Tracheal epithelial cell (primary cell): ENCODE measurements around the gene PRRG1. TPM values are rescaled to one million over a fixed set of nuclear protein-coding genes. Genes with fewer than 3 reads are reported as not detected.

ENCODE experiments used
- total RNA-seq: library from RNA; depleted of rRNA; stranded (reverse); fragments of >200 nt; gene quantifications from 2 replicates; pipeline ENCODE4 v1.2.1, GENCODE V29; 2014

PRRG1 gene
- total RNA-seq: 7.5 and 12.0 TPM in 2 replicates

DNA sequence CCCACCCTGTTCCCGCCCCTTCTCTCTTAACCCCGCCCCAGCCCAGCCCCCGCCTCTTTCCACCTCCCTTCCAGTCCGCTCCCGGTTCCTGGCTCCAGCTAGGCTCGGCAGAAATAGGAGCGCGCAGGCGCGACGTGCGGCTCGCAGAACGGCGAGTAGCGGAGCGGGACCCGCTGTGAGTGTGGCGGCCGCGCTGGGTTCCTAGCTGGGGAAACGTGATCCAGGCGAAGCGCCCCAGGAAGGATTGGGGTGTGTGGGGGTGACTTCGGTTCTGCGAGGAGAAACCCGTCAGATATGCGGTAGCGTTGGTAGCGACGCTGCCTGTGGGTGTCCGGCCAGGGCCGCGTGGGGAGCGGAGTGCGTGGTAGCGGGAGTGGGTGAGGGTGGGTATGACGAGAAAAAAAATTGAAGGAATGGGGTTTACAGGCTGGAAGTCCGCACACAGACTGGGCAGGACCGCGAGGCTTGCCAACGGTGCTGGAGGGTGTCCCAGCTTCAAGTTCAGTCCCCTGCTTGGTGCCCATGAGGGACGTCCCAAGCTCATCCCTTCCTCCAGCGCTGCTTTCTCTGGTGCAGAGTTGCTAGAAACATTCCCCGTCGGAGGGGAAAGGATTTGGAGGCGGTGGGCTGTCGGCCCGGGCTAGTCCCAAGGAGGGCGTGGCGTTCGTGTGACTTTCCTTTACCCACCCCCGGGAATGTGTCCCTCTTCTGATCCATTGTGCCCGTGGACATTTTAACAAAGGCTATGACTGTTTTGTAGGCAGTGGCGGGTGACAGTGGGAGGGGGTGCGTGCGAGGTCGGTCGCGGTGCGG lies at the start of gene PRRG1:
TSS of gene PRRG1 (plus strand) at position 144 of the 813 bp plus-strand sequence. CDS start 56,886 bp downstream, outside the sequence.

Other genes starting within 250 kb of the PRRG1 start
- gene LANCL3, start 222.3 kb downstream of the PRRG1 start, total RNA-seq: 0.21 and 0.48 TPM in 2 replicates